Activated gamma-delta T cell treated with anti-CD3 and anti-CD28 coated beads, Interleukin-2, amount 50 U/mL, for 16 hours (primary cell): ENCODE measurements around the gene BCL2L13.
"Not testable (repeated sequence)": the region's sequence is repeated elsewhere in the genome, so short reads cannot be mapped to it uniquely, and the experiment has no call there.

ENCODE experiments used
- DNase-seq: peaks from one replicate; pipeline ENCODE4 v3.0.0-alpha.2; 2020; ENCODE audit warnings: low read depth

Gene BCL2L13

DNA sequence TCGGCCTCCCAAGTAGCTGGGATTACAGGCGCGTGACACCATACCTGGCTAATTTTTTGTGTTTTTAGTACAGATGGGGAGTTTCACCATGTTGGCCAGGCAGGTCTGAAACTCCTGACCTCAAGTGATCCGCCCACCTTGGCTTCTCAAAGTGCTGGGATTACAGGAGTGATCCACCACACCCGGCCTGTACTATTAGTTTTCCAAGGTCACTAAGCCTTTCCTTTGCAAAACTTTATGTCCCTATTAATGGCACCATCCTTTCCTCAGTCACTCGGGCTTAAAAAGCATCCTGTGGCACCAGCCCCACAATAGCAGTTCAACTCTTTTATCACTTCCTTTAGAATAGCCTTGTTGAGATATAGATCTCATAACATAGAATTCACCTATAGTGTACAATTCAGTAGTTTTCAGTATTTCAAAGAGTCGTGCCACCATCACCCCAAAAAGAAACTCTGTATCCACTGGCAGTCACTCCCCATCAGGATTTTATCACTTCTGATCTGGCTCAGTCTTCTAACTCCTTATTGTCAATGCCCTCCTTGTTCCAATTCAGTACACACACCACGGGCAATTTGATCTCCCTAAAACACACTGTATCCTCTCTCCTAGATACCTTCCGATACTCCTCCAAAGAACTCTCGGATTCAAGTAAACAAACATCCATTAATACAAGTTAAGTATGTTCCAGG, 921 bp upstream of the BCL2L13 start:
- DNase-seq: no peak

DNA sequence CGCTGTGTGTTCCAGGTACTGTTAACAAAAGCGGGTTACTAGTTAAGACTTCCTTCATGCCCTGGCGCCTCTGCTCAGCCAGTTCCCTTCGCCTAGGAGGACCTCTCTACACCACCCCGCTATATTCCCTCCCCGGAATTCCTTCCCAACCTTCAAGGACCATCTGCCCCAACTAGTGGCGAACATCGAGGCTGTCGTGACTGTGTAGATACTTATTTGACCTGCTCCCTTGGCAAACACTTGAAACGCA, 450 bp upstream of the BCL2L13 start:
- DNase-seq: no peak

DNA sequence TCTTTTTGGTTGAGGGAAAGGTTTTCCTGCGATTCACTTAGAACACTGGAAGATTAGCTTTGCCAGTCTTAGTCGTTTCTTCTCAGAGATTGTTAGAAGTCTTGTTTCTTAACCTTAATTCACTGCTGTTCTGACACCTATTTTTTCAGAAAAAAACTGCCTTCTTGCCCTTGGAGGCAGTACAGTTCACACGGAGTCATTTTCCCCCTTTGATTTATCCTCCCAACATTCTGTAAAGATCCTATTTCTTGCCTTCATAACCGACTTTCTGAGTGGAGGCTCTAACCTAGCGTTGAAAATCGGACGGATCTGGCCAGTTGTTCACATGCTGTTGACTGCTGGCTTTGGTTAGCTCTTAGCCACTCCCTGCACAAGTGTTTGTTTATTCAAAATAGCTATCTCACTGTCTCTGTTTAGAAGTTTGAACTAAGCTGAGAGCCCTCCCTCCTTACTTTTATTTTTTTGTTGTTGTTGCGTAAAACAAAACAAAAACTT, 737 bp downstream of the BCL2L13 start:
- no peak for DNase-seq

DNA sequence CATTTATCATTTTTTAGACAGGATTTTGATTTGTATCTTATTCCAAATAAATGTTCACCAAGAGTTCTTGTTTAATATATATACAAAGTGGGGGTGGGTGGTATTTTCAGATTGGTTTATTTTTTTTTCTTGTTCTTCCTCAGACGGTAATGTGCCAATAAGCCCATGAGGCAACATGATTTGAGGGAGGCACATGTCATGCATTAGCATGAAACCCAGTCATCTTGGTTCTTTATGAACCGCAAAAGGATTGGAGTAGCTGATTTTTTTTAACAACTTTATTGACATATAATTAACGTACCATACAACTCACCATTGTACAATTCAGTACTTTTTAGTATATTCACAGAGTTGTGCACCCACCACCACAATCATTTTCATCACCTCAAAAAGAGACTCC, 2.7 kb downstream of the BCL2L13 start:
- DNase-seq: no peak

DNA sequence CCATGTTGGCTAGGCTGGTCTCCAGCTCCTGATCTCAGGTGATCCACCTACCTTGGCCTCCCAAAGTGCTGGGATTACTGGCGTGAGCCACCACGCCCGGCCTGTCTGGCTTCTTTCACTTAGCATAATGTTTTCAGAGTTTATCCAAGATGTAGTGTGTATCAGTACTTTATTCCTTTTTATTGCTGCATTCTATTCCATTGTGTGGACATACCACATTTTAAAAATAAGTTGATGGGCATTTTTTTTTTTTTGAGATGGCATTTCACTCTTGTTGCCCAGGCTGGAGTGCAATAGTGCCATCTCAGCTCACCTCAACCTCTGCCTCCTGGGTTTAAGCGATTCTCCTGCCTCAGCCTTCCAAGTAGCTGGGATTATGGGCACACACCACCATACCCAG, 3.8 kb downstream of the BCL2L13 start:
- not testable (repeated sequence) for DNase-seq

DNA sequence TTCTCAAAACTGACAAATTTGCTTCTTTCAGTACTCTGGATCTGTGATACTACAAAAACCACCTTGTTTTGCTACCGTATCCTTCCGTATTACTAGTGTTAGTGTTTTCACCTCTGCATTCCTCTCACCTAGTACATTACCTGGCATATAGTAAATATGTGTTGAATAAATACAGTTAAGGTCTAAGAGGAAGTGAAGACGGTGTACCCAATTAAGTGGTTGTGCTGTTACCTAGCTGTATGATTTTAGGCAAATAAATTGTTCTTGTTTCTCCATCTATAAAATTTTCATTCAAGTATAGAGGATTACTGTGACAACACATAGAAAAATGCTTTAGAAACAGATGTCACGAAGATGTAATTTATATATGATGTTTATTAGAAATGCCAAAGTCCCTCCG, 8.9 kb downstream of the BCL2L13 start:
- DNase-seq: no peak

DNA sequence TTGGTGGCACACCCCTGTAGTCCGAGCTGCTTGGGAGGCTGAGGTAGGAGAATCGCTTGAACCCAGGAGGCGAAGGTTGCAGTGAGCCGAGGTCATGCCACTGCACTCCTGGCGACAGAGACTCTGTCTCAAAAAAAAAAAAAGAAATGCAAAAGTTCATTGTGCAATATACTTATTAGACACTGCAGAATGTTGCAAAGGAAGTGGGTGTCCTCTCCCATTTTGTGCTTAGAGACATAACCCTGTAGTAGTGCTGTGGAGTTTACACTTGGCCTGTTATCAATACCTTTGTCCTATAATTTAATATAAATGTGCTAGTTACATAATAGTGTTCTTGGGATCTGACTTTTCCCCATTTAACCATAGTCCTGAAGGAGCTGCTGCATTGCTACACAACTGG, 9.4 kb downstream of the BCL2L13 start:
- DNase-seq: no peak

DNA sequence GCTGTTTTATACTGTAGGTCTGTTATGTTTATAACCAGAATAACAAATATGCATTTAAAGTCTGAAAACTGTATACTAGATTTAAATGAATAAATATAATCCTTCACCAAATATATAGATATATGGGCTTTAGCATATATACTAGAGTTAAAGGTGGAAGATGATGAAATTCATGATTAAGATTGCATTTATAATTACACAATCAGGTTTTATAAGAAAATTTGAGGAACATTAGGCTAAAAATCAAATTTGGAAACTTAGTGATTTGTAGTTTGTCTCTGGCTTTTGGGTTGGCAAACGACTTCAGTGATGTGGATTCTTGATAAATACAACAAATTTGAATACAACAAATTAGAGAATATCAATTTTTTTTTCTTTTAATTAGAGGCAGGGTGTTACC, 10.0 kb downstream of the BCL2L13 start:
- no peak for DNase-seq

DNA sequence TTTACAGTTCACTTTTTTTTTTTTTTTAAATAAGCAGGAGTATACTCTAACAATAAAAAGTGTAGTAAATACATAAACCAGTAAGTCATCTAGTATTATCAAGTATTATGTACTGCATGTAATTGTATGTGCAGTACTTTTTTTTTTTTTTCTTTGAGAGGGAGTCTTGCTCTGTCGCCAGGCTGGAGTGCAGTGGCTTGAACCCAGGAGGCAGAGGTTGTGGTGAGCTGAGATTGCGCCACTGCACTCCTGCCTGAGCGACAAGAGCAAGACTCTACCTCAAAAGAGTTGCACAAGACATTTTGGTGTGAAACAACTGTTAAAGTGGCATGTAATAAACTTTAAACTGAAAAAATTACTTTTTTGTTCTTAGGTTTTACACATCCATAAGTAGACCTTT, 16.7 kb downstream of the BCL2L13 start:
- no peak for DNase-seq

DNA sequence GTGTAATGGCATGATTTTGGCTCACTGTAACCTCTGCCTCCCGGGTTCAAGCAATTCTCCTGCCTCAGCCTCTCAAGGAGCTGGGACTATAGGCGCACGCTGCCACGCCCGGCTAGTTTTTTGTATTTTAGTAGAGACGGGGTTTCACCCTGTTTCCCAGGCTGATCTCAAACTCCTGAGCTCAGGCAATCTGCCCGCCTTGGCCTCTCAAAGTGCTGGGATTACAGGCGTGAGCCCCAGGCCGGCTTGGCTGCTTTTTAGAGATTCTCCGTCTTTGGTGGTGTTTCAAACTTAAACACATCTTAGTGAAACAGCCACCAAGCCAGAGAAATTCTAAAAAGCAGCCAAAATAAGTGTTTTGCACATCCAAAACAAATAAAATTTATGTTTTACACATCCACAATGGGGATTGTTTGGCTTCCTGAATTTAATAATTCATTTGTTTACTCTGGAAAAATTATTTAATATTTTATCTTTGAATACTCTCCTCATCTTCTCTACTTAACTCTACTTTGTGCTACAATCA, 18.4 kb downstream of the BCL2L13 start:
- no peak for DNase-seq

DNA sequence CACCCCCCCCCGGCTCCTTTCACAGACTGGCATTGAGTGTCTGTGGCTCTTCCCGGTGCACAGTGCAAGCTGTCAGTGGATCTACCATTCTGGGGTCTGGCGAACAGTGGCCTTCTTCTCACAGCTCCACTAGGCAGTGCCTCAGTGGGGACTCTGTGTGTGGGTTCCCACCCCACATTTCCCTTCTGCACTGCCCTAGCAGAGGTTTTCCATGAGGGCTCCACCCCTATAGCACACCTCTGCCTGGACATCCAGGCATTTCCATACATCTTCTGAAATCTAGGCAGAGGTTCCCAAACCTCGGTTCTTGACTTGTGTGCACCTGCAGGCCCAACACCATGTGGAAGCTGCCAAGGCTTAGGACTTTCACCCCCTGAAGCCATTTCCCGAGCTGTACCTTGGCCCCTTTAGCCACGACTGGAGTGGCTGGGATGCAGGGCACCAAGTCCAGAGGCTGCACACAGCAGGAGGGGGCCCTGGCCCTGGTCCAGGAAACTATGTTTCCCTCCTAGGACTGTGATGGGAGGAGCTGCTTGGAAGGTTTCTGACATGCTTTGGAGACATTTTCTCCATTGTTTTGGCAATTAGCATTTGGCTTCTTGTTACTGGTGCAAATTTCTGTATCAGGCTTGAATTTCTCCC, 26.0 kb downstream of the BCL2L13 start:
- no peak for DNase-seq

DNA sequence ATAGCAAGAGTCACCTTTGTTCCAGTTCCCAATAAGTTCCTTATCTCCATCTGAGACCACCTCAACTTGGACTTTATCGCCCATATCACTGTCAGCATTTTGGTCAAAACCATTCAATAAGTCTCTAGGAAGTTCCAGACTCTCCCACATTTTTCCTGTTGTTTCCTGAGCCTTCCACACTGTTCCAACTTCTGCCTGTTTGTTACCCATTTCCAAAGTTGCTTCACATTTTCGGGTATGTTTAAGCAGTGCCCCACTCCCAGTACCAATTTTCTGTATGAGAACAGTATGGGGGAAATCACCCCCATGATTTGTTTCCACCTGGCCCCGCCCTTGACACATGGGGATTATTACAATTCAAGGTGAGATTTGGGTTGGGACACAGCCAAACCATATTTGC, 26.7 kb downstream of the BCL2L13 start:
- DNase-seq: no peak

DNA sequence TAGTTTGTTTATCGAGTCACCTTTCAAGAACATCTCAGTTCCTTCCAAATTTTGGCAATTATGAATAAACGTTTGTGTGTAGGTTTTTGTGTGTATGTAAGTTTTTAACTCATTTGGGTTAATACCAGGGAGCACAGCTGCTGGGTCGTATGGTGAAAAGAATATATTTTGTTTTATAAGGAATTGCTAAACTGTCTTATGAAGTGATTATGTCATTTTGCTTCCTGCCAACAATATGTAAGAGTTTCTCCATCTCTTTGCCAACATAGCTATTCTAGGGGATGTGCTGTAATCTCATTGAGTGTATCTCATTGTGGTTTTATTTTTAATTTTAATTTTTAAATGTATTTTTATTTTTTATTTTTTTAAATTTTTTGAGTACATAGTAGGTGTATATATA, 27.3 kb downstream of the BCL2L13 start:
- no peak for DNase-seq

DNA sequence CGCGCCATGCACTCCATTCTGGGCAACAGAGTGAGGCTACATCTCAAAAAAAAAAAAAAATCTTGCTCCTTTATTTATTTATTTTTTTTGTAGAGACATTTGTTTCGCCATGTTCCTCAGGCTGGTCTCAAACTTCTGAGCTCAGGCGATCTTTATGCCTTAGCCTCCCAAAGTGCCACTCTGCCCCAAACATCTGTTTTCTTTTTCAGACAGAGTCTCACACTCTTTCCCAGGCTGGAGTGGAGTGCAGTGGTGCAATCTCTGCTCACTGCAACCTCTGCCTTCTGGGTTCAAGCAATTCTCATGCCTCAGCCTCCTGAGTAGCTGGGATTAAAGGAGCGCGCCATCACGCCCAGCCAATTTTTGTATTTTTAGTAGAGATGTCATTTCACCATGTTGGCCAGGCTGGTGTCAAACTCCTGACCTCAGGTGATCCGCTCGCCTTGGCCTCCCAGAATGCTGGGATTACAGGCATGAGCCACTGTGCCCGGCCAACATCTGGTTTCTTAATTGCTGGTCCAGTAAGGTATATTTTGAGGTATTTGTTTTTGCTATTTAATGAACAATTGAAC, 33.0 kb downstream of the BCL2L13 start:
- not testable (repeated sequence) for DNase-seq

DNA sequence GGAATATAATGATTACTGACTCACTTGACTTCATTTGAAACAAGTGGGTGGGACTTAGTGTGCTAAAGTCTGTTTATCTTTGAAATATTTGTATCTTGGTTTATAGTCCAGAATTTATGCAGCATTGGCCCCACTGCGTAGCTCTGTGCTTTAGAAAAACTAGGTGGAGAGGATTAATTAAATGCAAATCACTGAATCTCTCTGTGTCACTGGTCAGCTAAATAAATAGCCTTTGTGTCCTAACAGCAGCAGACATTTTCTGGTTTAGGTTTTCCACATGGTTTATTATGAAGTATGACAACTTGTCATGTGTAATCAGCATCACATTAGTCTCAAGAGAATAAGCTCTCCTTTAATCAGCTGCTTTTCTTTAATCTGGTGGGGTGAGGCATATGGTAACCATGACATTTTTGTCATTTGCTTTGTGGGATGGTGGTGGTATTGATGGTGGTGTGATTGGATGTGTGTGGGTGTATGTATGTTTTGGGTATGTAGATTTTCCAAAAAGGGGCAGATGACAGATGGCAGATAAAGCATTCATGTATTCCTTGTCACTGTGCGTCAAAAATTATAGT, 33.9 kb downstream of the BCL2L13 start:
- no peak for DNase-seq

DNA sequence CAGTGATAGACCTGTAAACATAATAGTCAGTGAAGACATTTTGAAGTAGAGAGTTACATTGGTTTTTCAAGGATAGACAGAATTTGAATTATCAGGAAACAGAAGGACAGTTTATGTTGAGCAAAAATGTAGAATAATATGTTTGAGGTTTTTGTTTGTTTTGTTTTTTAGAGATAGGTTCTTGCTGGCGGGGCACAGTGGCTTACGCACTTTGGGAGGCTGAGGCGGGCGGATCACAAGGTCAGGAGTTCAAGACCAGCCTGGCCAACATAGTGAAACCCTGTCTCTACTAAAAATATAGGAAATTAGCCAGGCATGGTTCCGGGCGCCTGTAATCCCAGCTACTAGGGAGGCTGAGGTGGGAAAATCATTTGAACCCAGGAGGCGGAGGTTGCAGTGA, 35.6 kb downstream of the BCL2L13 start:
- no peak for DNase-seq

DNA sequence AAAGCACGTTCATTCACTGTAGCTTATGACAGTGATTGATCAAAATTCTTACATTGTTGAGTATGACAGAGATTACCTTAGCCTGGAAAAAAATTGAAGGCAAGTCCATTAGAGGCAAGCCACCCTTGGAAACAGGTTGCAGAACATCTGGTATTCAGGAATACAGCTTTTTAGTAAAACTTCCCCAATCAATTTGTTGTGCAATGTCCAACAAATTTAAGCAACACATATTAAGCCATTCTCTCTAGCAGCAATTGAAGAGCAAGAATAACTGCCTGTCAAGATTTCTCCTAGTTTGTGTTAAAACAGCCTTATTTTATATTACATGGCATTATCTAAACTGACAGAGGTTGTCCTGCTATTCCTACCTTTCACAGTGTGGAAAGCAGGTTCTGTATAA, 37.0 kb downstream of the BCL2L13 start:
- DNase-seq: no peak

DNA sequence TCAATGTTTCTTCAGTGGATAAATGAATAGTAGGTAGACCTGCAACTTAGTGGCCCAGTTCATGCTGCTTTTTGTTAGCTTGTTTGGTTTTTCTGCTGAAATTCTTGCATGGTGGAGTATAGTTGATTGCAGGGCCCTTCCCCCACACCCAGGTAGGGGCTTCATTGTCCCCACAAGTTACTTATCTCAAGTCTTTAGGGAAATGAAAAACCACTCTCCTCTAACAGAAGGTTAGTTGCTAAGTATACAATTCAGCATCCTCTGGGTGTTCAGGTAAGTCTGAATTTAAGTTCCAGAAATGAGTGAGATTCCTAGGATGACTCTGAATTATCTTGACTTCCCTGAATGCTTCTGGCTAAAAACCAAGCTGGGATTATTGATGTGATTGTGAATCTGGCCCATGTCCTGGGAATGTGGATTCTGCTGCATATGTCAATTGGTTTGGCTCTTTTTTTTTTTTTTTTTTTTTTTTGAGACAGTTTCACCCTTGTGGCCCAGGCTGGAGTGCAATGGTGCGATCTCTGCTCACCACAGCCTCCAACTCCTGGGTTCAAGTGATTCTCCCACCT, 40.3 kb downstream of the BCL2L13 start:
- DNase-seq: no peak

DNA sequence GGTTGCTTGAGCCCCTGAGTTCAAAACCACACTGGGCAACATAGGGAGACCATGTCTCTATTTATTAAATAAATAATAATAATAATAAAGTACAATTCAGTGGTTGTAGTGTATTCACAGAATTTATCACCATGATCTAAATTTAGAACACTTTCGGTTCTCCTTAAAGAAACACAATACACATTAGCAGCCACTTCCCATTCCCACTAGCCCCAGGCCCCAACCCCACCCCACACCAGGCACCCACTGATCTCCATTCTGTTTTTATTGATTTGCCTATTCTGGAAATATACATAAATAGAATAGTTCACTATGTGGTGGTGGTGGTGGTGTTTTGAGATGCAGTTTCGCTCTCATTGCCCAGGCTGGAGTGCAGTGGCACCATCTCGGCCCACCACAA, 45.7 kb downstream of the BCL2L13 start:
- no peak for DNase-seq

DNA sequence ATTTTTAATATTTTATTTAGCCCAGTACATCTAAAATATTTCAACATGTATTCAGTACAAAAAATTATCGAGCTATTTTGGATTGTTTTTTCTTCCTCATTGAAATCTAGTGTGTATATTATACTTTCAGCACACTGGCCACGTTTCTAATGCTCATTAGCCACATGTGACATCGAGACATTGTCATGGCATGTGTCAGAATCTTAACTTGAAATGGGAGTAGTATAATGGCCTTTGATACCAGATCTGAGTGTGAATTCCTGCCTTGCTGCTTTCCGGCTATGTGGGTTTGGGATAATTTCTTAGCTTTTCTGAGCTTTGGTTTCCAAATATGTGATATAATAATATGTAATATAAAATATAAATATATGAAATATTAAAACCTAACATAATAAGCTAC, 54.3 kb downstream of the BCL2L13 start:
- DNase-seq: no peak

DNA sequence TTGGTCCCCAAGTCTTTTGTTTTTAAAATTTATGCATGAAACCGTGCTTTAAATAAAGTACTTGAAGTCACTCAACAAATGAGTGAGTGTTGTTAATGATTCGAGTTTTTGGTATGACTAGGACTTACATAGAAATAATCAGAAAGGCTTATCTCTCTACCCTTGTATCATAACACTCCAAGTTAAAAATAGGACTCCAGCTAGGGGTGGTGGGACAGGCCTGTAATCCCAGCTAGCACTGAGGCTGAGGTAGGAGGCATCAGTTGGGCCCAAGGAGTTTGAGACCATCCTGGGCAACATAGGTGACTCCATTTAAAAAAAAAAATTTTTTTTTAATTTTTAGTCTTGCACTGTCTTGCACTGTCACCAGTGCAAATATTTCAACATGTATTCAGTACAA, 55.6 kb downstream of the BCL2L13 start:
- no peak for DNase-seq

DNA sequence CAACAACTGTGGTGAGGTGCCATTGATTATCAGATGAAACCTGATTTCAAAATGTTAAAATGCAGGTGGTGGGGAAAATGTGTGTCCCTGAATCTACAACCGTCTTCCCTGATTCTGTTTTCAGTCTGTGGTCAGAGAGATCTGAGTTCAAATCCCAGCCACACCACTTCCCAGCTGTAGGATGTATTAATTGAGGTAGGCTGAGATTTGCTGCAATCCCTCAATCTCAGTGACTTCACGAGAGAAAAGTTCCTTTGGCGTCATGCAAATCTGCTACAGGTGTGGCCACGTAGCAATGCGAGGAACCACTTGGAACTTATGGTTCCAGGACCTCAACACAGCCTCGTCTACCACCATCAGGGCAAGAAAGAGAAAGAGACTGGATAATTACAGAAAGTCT, 56.2 kb downstream of the BCL2L13 start:
- DNase-seq: no peak

DNA sequence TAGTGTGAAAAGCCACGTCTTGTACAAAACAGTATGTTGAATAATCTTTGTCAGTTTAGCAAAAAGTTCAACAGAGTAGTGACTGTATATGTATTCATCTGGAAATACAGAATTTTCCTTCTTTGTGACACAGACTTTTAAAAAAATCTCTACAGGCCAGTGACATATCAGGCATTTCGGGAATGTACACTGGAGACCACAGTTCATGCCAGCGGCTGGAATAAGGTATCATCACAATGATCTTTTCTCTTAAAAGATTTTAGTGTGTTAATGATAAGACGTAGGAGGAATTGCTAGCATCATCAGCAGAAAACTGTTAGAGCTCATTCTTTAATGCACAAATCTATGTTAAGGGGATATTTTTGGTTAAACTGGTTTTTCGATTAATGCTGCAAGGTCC, 57.4 kb downstream of the BCL2L13 start:
- no peak for DNase-seq
